ENCODE measurements around the gene ITPR2.

ITPR2 gene

DNA sequence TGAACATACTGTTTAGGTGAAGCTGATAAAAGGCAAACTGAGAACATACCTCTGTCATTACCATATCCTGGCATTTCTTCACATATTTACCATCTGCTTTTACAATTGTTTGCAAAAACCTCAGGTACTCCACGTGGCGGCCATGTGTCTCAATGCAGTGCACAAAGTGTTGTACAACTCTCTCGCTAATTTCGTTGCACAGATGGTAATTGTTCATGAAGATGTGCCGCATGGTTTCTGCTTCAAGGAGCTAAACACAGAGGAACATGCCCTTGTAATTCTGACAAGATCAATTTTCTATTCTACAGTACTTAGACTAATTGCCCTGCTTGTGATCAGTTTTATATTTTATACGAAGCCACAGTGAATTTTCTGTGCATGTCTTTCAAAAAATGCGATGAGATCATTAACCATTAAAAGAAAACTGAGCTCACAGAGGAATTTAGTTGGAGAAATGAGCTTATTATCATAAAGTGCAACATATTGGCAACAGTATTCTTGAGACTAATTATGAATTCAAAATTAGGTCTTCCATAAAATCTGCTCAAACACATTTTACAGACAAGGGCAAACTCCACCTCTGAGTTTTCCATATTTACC is 233.8 kb downstream of the ITPR2 start:
- no peak overlapping the region for H3K4me3 ChIP-seq (ENCODE audit: low read depth, low read length)
- no peaks in the 10 kb centered on the region for H3K27me3 ChIP-seq (ENCODE audit: control insufficient read depth, insufficient read depth, low read length)
- H3K27ac ChIP-seq (ENCODE audit: low read depth, low read length): no peak overlapping the region
- H3K4me1 ChIP-seq (ENCODE audit: control insufficient read depth, insufficient read depth, low read length): no peaks in the 10 kb centered on the region
- H3K36me3 ChIP-seq (ENCODE audit: control insufficient read depth, insufficient read depth, low read length): peaks cover 35% of the 10 kb centered on the region
- H3K9ac ChIP-seq (ENCODE audit: low read depth, low read length): no peak overlapping the region
- H3K9me3 ChIP-seq (ENCODE audit: control insufficient read depth, insufficient read depth, low read length): no peaks in the 10 kb centered on the region

GRCh38 chr12:26595806-26596205 is 237.2 kb downstream of the ITPR2 start:
- Histone ChIP-seq H3K36me3 (ENCODE audit: control insufficient read depth, insufficient read depth, low read length) (peaks cover 41% of the 10 kb centered on the region), H3K27me3 (ENCODE audit: control insufficient read depth, insufficient read depth, low read length) (no peaks in the 10 kb centered on the region), H3K9me3 (ENCODE audit: control insufficient read depth, insufficient read depth, low read length) (no peaks in the 10 kb centered on the region), H3K4me3 (ENCODE audit: low read depth, low read length) (no peak overlapping the region), H3K4me1 (ENCODE audit: control insufficient read depth, insufficient read depth, low read length) (no peaks in the 10 kb centered on the region), H3K27ac (ENCODE audit: low read depth, low read length) (no peak overlapping the region), H3K9ac (ENCODE audit: low read depth, low read length) (no peak overlapping the region)

- no peak overlapping the region for H3K4me3 ChIP-seq (ENCODE audit: low read depth, low read length)
- no peak overlapping the region for H3K9ac ChIP-seq (ENCODE audit: low read depth, low read length)
- H3K9me3 ChIP-seq (ENCODE audit: control insufficient read depth, insufficient read depth, low read length): no peaks in the 10 kb centered on the region
- no peaks in the 10 kb centered on the region; the same call in 1 of the 2 replicates for H3K36me3 ChIP-seq (ENCODE audit: control insufficient read depth, insufficient read depth, low read length)
- H3K27ac ChIP-seq (ENCODE audit: low read depth, low read length): no peak overlapping the region
- no peaks in the 10 kb centered on the region for H3K4me1 ChIP-seq (ENCODE audit: control insufficient read depth, insufficient read depth, low read length)
- no peaks in the 10 kb centered on the region for H3K27me3 ChIP-seq (ENCODE audit: control insufficient read depth, insufficient read depth, low read length)
Observed at GRCh38 chr12:26580619-26581018, 252.4 kb downstream of the ITPR2 start.

DNA sequence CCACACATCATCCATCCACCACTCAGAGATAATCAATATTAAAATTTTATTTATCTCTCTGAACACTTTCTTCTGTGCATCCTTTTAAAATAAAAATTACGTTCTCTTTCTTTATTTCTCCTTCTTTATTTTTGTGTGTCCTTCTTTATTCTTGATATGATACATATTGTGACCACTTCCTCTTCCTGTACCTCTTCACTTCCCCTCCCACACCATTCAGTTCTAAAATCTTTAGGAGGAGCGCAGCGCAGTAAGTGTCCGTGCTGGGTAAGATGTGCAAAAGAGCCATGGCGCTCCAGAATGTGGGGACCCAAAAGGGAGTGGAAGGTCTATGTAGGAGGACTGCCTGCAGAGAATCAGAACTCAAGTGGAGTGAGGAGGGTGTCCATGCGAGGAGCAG is 256.7 kb downstream of the ITPR2 start:
- H3K9ac ChIP-seq (ENCODE audit: low read depth, low read length): no peak overlapping the region
- H3K4me1 ChIP-seq (ENCODE audit: control insufficient read depth, insufficient read depth, low read length): peaks cover 9% of the 10 kb centered on the region; the same call in 1 of the 2 replicates
- no peaks in the 10 kb centered on the region; the same call in 1 of the 2 replicates for H3K36me3 ChIP-seq (ENCODE audit: control insufficient read depth, insufficient read depth, low read length)
- no peaks in the 10 kb centered on the region for H3K27me3 ChIP-seq (ENCODE audit: control insufficient read depth, insufficient read depth, low read length)
- no peak overlapping the region for H3K4me3 ChIP-seq (ENCODE audit: low read depth, low read length)
- no peak overlapping the region for H3K27ac ChIP-seq (ENCODE audit: low read depth, low read length)
- H3K9me3 ChIP-seq (ENCODE audit: control insufficient read depth, insufficient read depth, low read length): no peaks in the 10 kb centered on the region

DNA sequence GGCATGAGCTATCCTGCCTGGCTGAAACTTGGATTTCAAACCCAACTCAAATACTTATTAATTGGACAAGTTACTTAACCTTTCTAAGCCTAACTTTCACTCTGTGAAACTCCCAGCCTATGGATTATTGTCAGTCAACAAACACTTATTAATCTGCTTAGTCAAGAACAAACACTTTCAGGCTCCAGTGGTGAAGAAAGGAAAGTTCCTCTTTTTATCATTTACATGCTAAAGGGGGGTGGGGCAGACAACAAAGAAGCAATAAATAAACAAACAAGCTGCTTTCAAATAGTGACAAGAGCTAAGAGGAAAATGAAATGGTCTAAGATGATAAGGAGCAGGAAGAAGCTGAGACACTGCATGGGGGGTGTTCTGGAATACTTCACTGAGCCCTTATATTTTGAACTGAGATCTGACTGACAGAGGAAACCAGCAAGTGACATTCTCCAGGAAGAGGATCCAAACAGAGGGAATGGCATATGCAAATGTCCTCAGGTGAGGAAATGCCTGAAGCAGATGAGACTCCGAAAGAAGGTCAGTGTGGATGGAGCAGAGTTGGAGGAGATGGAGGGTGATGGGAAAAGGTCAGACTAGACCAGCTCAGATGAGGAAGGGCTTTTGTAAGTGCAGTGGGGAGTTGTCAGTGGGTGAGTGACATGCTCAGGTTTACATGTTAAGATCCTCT is 259.6 kb downstream of the ITPR2 start:
- no peak overlapping the region for H3K4me3 ChIP-seq (ENCODE audit: low read depth, low read length)

DNA sequence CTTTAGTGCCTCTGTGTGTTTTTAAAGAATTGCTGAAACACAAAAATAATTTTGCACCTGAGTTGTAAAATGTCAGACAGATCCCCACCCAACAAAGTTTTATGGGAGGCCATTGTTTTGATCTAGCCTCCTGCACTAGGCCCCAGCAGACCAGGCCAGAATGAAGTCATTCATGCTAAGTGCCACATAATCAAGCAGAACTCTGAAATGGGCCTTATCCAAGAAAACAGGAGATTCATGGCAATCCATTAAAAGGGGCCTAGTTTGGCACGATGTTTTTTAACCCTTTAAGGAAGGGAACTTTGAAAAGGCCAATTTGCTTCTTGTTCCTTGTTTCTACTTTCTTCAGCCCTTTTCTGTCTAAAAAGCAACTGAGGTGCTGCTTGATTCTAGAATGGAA is 260.9 kb downstream of the ITPR2 start:
- H3K27me3 ChIP-seq (ENCODE audit: control insufficient read depth, insufficient read depth, low read length): no peaks in the 10 kb centered on the region
- H3K36me3 ChIP-seq (ENCODE audit: control insufficient read depth, insufficient read depth, low read length): no peaks in the 10 kb centered on the region
- no peaks in the 10 kb centered on the region for H3K9me3 ChIP-seq (ENCODE audit: control insufficient read depth, insufficient read depth, low read length)
- H3K4me1 ChIP-seq (ENCODE audit: control insufficient read depth, insufficient read depth, low read length): peaks cover 9% of the 10 kb centered on the region; the same call in 1 of the 2 replicates
- no peak overlapping the region for H3K9ac ChIP-seq (ENCODE audit: low read depth, low read length)
- H3K27ac ChIP-seq (ENCODE audit: low read depth, low read length): no peak overlapping the region
- H3K4me3 ChIP-seq (ENCODE audit: low read depth, low read length): no peak overlapping the region

More for the DNA sequence above, 259.6 kb downstream of the ITPR2 start:
- H3K9ac ChIP-seq (ENCODE audit: low read depth, low read length): no peak overlapping the region
- H3K9me3 ChIP-seq (ENCODE audit: control insufficient read depth, insufficient read depth, low read length): no peaks in the 10 kb centered on the region
- no peaks in the 10 kb centered on the region; the same call in 1 of the 2 replicates for H3K36me3 ChIP-seq (ENCODE audit: control insufficient read depth, insufficient read depth, low read length)
- H3K27ac ChIP-seq (ENCODE audit: low read depth, low read length): no peak overlapping the region
- H3K27me3 ChIP-seq (ENCODE audit: control insufficient read depth, insufficient read depth, low read length): no peaks in the 10 kb centered on the region
- peaks cover 9% of the 10 kb centered on the region; the same call in 1 of the 2 replicates for H3K4me1 ChIP-seq (ENCODE audit: control insufficient read depth, insufficient read depth, low read length)

DNA sequence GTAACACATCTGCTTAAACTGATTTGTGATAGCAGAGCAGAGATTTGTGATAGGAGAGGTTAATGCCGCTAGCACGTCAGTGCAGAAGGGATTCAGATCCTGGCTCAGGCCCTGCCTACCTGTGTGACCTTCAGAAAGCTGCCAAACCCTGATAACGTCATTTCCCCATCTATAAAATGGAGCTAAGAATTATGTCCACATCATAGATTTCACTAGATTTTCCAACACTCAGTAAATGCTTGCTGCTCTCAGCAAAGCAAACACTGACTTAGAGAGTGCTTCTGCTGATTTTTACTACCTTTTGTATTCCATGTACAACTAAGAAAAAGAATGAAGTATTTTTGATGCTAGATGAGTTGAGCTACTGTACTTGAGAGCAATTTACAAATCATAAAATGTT is 261.4 kb downstream of the ITPR2 start:
- Histone ChIP-seq H3K4me1 (ENCODE audit: control insufficient read depth, insufficient read depth, low read length) (peaks cover 9% of the 10 kb centered on the region; the same call in 1 of the 2 replicates), H3K9me3 (ENCODE audit: control insufficient read depth, insufficient read depth, low read length) (no peaks in the 10 kb centered on the region), H3K4me3 (ENCODE audit: low read depth, low read length) (no peak overlapping the region), H3K9ac (ENCODE audit: low read depth, low read length) (no peak overlapping the region), H3K27ac (ENCODE audit: low read depth, low read length) (no peak overlapping the region), H3K36me3 (ENCODE audit: control insufficient read depth, insufficient read depth, low read length) (no peaks in the 10 kb centered on the region), H3K27me3 (ENCODE audit: control insufficient read depth, insufficient read depth, low read length) (no peaks in the 10 kb centered on the region)

- no peaks in the 10 kb centered on the region for H3K27me3 ChIP-seq (ENCODE audit: control insufficient read depth, insufficient read depth, low read length)
- H3K9ac ChIP-seq (ENCODE audit: low read depth, low read length): no peak overlapping the region
- H3K4me1 ChIP-seq (ENCODE audit: control insufficient read depth, insufficient read depth, low read length): no peaks in the 10 kb centered on the region
- H3K27ac ChIP-seq (ENCODE audit: low read depth, low read length): no peak overlapping the region
- no peaks in the 10 kb centered on the region for H3K9me3 ChIP-seq (ENCODE audit: control insufficient read depth, insufficient read depth, low read length)
- H3K36me3 ChIP-seq (ENCODE audit: control insufficient read depth, insufficient read depth, low read length): no peaks in the 10 kb centered on the region
- H3K4me3 ChIP-seq (ENCODE audit: low read depth, low read length): no peak overlapping the region
Observed at GRCh38 chr12:26567126-26567525, 265.9 kb downstream of the ITPR2 start.

GRCh38 chr12:26566675-26567074 is 266.3 kb downstream of the ITPR2 start:
- H3K4me3 ChIP-seq (ENCODE audit: low read depth, low read length): no peak overlapping the region
- H3K27ac ChIP-seq (ENCODE audit: low read depth, low read length): no peak overlapping the region
- no peak overlapping the region for H3K9ac ChIP-seq (ENCODE audit: low read depth, low read length)
- no peaks in the 10 kb centered on the region for H3K36me3 ChIP-seq (ENCODE audit: control insufficient read depth, insufficient read depth, low read length)
- H3K4me1 ChIP-seq (ENCODE audit: control insufficient read depth, insufficient read depth, low read length): no peaks in the 10 kb centered on the region
- no peaks in the 10 kb centered on the region for H3K9me3 ChIP-seq (ENCODE audit: control insufficient read depth, insufficient read depth, low read length)
- no peaks in the 10 kb centered on the region for H3K27me3 ChIP-seq (ENCODE audit: control insufficient read depth, insufficient read depth, low read length)

- Histone ChIP-seq H3K4me3 (ENCODE audit: low read depth, low read length) (no peak overlapping the region), H3K9ac (ENCODE audit: low read depth, low read length) (no peak overlapping the region), H3K36me3 (ENCODE audit: control insufficient read depth, insufficient read depth, low read length) (no peaks in the 10 kb centered on the region), H3K4me1 (ENCODE audit: control insufficient read depth, insufficient read depth, low read length) (no peaks in the 10 kb centered on the region), H3K27ac (ENCODE audit: low read depth, low read length) (no peak overlapping the region), H3K27me3 (ENCODE audit: control insufficient read depth, insufficient read depth, low read length) (no peaks in the 10 kb centered on the region), H3K9me3 (ENCODE audit: control insufficient read depth, insufficient read depth, low read length) (no peaks in the 10 kb centered on the region)
Observed at GRCh38 chr12:26566186-26566585, 266.8 kb downstream of the ITPR2 start.

GRCh38 chr12:26564391-26564790 is 268.6 kb downstream of the ITPR2 start:
- Histone ChIP-seq H3K27ac (ENCODE audit: low read depth, low read length) (no peak overlapping the region), H3K36me3 (ENCODE audit: control insufficient read depth, insufficient read depth, low read length) (no peaks in the 10 kb centered on the region), H3K9ac (ENCODE audit: low read depth, low read length) (no peak overlapping the region), H3K9me3 (ENCODE audit: control insufficient read depth, insufficient read depth, low read length) (no peaks in the 10 kb centered on the region), H3K4me1 (ENCODE audit: control insufficient read depth, insufficient read depth, low read length) (no peaks in the 10 kb centered on the region), H3K4me3 (ENCODE audit: low read depth, low read length) (no peak overlapping the region), H3K27me3 (ENCODE audit: control insufficient read depth, insufficient read depth, low read length) (no peaks in the 10 kb centered on the region)

All from HUES48 (cell line).